ENCODE measurements around the gene CARMIL3.
"Not testable (repeated sequence)": the region's sequence is repeated elsewhere in the genome, so short reads cannot be mapped to it uniquely, and the experiment has no call there.

The CARMIL3 gene

DNA sequence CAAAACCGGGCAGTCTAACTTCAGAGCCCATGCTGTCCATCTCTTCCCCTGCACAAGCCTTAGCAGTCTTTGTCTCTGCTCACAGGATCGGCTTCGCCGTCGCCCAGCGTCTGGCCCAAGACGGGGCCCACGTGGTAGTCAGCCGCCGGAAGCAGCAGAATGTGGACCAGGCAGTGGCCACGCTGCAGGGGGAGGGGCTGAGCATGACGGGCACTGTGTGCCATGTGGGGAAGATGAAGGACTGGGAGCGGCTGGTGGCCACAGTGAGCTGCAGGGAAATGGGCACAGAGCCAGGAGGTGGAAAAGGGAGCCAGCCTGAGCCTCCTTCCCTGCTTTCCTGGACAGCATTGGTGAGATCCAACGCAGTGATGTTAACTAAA, 14.2 kb upstream of the CARMIL3 start:
- no peak for DNase-seq

DNA sequence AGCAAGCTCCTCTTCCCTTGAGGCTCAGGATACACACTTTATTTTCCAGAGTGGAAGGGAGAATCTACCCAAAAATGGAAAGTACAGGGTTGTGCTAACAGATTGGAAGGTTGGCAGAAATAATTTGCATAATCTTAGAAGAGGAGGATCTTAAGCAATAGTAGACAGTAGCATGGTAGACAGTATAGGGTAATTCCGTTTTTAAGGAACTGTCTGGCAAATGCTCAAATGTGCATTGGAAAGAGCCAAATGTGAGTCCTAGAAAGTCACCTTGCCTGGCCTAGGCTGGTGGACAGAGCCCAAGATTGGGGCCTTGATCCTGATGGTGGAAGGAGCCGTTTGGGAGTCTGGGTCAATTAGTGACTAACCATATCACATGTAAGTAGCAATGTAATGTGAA, 13.1 kb upstream of the CARMIL3 start:
- no peak for DNase-seq

DNA sequence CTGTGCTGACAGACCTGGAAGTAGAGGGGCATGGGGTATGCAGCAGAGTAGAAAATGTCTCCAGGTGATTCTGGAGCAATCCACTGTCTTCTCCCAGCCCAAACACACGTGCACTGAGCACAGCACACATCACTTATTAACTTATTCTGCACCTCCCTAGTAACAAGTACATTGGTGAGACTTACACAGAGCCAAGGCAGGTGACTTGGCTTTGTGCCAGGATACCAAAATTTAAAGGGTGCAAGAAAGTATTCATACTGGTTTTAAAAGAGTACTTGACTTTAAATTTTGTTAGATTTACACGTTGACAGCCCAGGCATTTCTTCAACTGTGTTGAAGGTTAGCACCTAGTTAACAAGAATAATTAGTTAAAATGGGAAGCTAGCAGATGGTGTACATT, 11.1 kb upstream of the CARMIL3 start:
- no peak for DNase-seq

DNA sequence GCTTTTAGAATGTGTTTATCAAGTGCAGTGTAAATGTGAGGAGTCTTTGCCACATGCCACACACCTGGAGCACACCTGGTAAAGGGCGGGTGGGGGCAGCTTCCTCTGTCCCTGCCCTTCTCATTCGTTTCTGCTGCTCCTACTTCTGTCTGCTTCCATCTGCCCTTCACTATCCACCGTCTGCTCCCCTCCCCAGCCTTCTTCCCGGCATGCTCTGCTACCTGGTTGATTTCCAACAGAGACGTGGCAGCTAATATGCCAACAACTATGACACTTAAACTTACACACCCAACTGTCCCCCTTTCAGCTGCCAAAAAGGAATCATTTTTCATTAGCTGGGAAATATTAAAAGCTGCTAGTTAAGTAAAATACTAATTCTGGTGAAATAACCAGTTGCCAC, 9.1 kb upstream of the CARMIL3 start:
- no peak for DNase-seq

DNA sequence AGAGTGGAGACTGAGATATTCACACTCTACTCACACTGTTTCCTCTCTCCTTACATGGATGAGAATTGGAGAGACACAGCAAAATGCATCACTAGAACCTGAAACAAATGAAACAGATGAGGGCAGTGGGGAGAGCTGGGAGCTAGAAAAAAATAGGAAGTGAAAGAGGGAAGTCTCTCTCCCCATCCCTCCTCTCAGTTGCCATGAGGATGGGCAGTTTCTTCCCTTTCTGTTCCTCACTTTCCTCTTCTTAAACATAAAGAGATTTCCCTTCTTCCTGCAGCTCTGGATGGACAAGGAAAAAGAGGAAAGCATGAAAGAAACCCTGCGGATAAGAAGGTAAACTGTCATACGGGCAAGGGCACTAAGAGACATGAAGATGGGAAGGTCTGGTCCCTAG, 2.8 kb upstream of the CARMIL3 start:
- DNase-seq: not testable (repeated sequence)

DNA sequence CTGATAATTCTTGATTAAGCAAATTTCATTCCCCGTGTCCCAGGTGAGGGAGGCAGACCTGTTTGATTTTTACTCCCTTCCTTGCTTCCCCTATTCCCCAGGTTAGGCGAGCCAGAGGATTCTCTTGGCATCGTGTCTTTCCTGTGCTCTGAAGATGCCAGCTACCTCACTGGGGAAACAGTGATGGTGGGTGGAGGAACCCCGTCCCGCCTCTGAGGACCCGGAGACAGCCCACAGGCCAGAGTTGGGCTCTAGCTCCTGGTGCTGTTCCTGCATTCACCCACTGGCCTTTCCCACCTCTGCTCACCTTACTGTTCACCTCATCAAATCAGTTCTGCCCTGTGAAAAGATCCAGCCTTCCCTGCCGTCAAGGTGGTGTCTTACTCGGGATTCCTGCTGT, 1.1 kb upstream of the CARMIL3 start:
- not testable (repeated sequence) for DNase-seq

DNA sequence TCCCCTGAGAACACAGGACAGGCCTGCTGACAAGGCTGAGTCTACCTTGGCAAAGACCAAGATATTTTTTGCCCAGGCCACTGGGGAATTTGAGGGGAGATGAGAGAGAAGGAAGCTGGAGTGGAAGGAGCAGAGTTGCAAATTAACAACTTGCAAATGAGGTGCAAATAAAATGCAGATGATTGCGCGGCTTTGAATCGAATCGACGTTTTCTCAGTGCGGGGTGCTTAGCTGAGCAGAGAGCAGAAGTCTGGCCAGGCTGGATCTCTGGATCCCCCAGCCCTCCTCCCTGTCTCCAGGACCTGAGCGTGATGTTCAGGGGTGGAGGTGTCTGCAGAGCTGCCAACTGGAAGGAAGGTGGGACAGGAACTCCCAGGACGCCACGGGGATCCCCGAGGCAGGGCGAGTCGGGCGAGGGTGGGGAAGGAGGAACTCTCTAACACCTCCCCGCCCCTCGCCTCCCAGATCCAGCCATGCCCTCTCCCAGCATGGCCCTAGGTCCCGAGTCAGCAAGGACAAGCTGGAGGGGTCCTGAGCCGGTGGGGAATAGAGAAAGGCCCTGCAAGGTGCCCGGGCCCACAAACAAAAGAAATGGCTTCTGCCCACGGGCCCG, 527 bp upstream of the CARMIL3 start:
- DNase-seq: peak; percentile 11

DNA sequence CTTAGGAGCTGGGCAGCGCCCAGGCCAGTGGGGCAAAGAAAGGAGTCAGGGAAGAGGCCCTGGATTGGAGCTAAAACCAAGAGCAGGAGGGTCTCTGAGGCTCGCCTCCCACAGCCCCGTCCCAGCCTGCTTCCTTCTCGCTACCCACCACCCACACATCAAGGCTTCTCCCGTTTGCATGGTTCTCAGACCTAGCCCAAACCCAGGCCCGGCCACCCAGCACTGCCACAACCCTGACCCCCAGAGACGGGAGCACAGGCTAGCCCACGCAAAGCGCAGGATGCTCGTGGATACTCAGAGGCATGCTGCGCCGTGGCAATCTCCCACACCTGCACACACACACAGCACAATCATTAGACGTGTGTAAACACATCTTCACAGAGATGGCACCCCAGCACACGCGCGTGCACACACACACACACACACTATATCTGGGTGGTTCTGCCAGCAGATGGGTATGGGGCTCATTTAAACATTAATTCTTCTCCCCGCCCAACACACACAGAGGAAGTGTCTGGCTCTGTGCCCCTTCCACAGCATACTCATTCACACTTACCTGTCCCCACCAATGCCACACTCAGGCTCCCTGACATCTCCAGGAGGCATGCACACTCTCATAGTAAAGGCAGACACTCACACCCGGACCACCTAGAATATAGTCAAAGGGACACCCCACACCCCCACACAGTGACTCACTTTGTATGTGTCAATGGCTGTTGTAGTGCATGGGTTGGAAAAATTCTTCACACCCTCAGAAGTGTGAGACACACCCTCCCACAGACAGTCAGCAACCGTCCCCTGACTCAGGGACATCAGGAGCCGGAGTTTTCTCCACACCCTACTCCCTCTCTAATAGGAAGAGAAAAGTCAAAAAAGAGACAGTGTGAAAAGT, 1.1 kb downstream of the CARMIL3 start:
- DNase-seq: peak; percentile 77

DNA sequence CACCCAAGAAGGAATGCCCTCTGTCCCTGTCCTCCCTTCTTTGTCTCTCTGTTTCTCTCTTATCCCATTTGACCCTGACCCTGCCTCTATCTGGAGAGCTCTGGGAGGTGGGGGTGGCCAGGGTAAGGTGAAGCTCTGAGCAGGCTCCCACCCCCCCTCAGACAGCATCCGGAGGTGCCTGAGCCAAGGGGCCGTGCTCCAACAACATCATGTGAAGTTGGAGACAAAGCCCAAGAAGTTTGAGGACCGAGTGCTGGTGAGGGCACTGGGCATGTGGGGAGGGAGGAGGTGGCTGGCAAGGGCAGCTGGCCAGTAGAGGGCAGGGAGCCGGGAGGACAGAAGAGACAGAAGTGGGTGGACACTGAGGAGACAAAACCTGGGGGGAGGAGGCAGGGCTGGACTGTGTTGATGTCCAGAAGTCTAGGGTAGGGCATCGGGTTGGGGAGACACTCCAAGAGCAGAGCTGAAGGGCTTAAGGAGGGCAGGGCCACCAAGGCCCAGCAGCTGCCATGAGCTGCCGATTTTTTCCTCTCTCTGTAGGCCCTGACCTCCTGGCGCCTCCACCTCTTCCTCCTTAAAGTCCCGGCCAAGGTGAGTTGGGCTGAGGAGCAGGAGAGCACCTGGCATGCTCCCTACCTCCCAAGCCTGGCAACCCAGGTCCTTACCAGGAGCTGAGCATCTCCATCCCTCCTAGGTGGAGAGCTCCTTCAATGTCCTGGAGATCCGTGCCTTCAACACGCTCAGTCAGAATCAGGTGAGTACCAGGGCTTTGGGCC, 1.9 kb downstream of the CARMIL3 start:
- no peak for DNase-seq

DNA sequence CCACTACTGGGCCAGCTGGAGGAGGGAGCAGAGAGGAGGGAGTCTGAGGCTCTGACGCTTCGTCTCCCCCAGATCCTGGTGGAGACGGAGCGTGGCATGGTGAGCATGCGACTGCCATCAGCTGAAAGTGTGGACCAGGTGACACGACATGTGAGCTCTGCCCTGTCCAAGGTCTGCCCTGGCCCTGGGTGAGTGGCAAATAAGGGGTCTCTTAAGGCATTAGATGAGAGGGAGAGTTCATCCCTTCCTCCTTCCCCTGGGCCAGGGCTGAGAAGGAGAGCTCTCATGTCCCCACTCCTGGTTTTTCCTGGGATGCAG, 2.5 kb downstream of the CARMIL3 start:
- no peak for DNase-seq

DNA sequence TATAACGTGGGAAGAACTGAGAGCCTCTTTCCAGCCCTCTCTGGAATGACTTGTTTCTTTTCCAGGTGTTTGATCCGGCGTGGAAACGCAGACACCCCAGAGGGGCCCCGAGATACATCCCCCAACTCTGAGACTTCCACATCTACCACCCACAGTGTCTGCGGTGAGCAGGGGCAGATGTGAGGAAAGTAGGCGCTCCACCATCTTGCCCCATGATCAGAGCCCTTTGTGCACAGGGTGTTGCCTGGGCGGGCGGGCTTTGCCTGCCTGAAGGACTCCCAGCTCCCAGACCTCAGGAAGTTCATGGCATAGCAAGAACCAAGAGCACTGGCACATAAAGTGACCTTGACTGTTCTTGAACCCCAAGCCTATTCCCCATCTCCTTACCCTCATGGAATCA, 2.8 kb downstream of the CARMIL3 start:
- no peak for DNase-seq

DNA sequence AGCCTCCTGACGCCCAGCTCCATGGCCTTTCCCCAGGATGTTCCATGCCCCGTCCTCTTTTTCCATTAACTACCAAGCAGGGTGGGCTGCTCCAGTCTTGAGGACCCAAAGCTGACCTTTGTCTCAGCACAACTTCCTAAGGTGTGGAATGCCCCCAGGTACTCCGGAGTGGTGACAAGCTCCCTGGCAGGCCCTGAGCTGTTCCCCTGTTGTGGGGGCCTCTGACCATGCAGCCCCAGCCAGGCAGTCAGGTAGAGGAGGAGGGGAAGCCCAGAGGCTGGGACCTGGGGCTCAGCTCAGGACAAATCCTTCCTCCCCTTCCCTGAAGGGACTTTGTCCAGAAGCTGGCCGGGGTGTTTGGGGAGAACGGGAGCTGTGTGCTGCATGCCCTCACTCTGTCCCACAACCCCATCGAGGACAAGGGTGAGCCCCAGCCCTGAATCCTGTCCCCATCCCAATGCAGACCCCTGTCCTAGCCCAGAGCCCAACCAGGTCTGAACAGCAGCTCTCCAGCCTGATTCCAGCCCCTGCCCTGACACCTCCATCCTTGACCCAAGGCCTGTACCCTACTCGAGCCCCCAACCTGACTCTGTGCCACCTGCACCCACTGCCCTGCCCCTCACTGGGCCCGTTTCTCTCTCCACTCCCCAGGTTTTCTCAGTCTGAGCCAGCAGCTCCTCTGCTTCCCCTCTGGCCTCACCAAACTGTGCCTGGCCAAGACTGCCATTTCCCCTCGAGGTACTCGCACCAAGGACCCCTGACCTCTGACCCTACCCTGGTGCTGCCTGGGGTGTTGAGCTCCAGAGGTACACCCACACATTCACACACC, 4.4 kb downstream of the CARMIL3 start:
- DNase-seq: no peak

DNA sequence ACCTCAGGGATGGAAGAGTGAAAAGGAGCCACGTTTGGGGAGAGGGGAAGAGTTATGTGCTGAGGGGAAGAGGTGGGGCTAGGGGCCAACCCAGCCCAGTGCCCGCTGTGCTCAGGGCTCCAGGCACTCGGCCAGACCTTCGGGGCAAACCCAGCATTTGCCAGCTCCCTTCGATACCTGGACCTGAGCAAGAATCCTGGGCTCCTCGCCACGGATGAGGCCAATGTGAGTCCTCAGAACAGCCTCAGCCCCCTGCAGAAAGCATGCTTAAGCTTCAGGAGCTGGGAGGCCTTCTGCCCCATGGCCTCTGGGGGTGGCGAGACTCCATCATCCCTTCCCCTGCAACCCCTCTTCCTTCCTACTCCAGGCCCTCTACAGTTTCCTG, 5.0 kb downstream of the CARMIL3 start:
- no peak for DNase-seq

DNA sequence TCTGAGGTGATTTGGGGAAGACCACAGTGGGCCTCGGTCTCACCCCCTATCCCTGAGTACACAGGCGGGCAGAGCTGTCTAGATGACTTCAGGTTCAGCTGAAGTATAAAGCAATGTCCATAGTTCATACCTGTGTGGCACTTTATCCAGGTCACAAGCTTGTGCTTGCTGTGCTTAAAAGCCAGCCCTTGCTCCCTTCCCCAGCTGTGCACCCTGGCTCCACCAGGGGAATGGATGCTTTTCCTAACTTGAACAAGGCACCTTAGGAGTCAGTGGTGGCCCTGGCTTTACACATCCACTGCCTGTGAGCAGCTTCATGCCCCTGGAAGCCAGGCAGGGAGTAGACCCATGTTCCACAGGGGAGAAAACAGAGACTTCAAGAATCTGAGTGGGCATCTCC, 5.5 kb downstream of the CARMIL3 start:
- no peak for DNase-seq

DNA sequence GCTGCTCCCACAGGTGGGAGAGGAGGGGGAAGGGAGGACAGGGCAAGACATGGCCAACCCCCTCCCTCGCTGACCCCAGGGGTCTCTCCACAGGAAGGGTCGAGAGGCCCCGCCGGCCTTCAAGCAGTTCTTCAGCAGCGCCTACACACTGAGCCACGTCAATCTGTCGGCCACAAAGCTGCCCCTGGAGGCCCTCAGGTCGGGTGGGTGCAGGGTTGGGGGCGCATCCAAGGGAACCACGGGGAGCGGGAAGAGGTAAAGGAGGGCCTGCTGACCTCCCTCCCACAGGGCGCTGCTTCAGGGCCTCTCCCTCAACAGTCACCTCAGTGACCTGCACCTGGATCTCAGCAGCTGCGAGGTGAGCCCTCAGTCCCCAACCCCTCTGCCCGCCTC, 6.1 kb downstream of the CARMIL3 start:
- DNase-seq: no peak

DNA sequence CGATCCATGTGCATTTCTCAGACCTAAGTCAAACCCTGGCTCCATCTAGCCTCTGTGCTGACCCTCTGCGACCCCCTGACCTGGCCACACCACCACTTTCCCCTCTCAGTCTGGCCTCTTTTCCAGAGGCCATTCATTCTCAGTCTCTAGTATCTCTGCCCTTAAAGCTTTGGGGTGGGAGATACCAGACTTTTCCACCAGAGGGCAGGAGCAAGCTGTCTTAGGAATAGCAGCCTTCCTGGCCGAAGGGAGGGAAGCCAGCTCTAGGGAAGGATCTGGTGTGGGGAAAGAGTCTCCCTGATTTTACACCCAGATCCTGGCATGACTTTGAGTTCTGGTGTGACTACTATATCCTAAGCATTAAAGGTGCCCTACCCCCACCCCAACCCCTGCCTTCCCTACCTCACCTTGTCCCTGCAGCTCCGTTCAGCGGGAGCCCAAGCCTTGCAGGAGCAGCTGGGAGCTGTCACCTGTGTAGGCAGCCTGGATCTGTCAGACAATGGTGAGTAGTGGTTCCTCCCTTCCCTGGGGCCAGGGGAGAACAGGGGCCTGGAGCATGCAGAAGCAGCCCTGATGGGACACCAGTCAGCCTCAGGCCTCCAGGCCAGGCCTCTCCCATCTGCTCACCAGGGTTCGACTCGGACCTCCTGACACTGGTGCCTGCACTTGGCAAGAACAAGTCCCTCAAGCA, 6.6 kb downstream of the CARMIL3 start:
- DNase-seq: no peak

DNA sequence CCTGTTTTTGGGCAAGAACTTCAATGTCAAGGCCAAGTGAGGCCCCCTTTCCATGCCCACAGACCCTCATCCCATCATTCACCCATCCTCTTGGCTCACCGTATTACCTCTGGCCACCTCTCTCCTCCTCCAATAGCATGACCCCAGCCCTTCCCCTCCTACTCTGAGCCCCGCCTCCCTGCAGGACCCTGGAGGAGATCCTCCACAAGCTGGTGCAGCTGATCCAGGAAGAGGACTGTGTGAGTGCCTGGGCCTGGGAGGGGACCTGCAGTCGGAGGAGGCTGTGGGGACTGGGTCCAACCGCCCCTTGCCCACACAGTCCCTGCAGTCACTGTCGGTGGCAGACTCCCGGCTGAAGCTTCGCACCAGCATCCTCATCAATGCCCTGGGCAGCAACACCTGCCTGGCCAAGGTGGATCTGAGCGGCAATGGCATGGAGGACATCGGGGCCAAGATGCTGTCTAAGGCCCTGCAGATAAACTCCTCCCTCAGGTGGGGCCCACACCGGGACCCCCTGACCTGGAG, 7.2 kb downstream of the CARMIL3 start:
- DNase-seq: no peak

DNA sequence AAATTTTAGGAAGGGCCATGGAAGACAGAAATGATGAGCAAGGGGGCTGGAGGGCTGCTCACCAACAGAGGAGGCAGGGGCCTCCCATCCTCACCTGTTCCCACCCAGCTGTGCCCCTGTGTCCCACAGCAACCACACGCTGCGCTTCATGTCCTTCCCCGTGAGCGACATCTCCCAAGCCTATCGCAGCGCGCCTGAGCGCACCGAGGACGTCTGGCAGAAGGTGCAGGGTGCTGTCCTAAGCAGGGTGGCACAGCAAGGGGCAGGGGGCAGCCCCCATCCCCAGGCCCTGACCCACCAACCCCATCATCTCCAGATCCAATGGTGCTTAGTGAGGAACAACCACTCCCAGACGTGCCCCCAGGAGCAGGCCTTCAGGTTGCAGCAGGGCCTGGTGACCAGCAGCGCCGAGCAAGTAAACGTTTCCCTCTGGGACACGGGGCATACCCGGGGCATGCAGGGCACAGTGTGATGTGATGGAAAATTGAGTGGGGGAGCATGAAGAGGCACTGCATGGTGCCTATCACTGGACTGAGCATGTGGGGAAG, 8.1 kb downstream of the CARMIL3 start:
- DNase-seq: no peak

DNA sequence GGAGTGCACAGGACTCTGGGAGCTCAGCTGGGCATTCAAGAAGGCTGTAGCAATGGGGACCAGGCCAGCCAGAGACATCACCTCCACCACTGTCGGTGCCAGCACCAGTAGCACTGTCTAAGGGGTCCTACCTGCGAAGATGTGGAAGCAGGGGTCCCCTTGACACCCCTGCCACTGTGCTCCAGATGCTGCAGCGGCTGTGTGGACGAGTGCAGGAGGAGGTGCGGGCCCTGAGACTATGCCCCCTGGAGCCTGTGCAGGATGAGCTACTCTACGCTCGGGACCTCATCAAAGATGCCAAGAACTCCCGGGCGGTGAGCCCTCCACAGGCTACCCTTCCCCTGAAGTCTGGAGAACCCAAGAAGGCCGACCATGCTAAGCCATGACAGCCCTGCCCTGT, 8.6 kb downstream of the CARMIL3 start:
- DNase-seq: no peak

DNA sequence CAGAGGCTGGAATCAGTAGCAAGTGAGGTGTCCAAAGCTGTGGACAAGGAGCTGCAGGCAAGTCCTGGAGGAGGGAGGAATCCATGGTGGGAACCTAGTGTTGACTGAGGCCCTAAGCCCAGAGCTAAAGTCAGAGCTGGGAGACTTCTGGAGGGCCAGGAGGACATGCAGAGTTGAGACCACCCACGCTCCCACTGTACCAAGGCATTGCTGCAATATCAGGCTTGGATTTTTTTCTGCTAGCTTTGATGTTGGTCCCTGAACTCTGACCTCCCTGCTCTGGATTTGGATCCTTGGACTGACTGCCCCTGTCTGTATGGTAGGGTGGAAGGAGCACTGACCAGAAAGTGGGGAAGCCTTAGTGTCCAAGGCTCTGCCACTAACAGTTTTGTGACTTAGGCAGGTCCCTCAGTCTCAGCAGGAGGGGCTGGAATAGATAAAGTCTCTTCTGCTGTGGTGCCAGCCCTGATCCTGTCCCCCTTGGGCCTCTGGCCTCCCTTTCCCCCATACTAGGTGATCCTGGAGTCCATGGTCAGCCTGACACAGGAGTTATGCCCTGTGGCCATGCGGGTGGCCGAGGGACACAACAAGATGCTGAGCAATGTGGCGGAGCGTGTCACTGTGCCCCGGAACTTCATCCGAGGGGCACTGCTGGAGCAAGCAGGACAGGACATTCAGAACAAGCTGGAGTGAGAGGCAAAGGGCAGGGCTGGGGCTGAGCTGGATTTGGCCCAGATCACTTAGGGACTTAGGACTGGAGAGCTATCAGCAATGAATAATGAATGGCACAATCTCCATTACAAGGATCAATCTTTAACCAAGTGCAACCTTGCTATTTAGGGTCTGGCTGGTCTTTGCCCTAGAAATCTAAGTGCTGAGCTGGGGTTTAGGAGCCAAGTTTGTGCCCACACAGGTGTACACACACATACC, 9.4 kb downstream of the CARMIL3 start:
- DNase-seq: no peak

Data from activated naive CD4-positive, alpha-beta T cell treated with Interleukin-2 at 50 U/mL for 16 hours (primary cell).